ENCODE data around the gene GSE1. TPM values are rescaled to one million over a fixed set of nuclear protein-coding genes. Genes with fewer than 3 reads are reported as not detected.

The GSE1 gene
- total and polyA plus RNA-seq, 8 donors, result 84.8 to 148 (median 112) TPM

GRCh38 chr16:85653290-85653891 is 40.3 kb downstream of the GSE1 start:
- Histone ChIP-seq H3K27me3 (no peaks in the 10 kb centered on the region), H3K27ac (peak overlapping the region in 1 of 2 donors; percentile 63), H3K4me1 (peaks cover 5 to 29% of the 10 kb centered on the region in 2 donors), H3K9me3 (no peaks in the 10 kb centered on the region), H3K36me3 (peaks cover 4 to 74% of the 10 kb centered on the region in 2 donors), H3K4me3 (no peak overlapping the region)
- TF ChIP-seq CTCF (IDR thresholded peaks at IDR 0.05), result no peak
- ATAC-seq (no peak), DNase-seq (peak in 1 of 4 donors; percentile 67)
- intact Hi-C loops (cut with DNase I), result no loop called here

GRCh38 chr16:85654251-85655095 is 41.4 kb downstream of the GSE1 start:
- DNase-seq, result peak in 1 of 4 donors; percentile 73
- no peak for ATAC-seq
- Histone ChIP-seq H3K4me1 (peaks cover 5 to 29% of the 10 kb centered on the region in 2 donors), H3K9me3 (no peaks in the 10 kb centered on the region), H3K36me3 (peaks cover 4 to 74% of the 10 kb centered on the region in 2 donors), H3K27ac (no peak overlapping the region), H3K4me3 (no peak overlapping the region), H3K27me3 (no peaks in the 10 kb centered on the region)
- TF ChIP-seq CTCF (IDR thresholded peaks at IDR 0.05), result no peak
- intact Hi-C loops (cut with DNase I), result no loop called here

- ATAC-seq (no peak), DNase-seq (peak in 1 of 4 donors; percentile 63)
- peaks cover 4 to 74% of the 10 kb centered on the region in 2 donors for H3K36me3 ChIP-seq
- no peak for TF ChIP-seq CTCF (IDR thresholded peaks at IDR 0.05)
- no peak overlapping the region for H3K27ac ChIP-seq
- intact Hi-C loops (cut with DNase I), result no loop called here
- H3K27me3 ChIP-seq, result no peaks in the 10 kb centered on the region
- peaks cover 5 to 29% of the 10 kb centered on the region in 2 donors for H3K4me1 ChIP-seq
- no peak overlapping the region for H3K4me3 ChIP-seq
- H3K9me3 ChIP-seq, result no peaks in the 10 kb centered on the region
These were observed 42.4 kb downstream of the GSE1 start for GRCh38 chr16:85655216-85656129.

GRCh38 chr16:85656351-85657266 is 43.5 kb downstream of the GSE1 start:
- no peak for TF ChIP-seq CTCF (IDR thresholded peaks at IDR 0.05)
- Histone ChIP-seq H3K4me1 (peaks cover 0 to 23% of the 10 kb centered on the region in 2 donors), H3K4me3 (no peak overlapping the region), H3K27ac (no peak overlapping the region), H3K36me3 (peaks cover 4 to 83% of the 10 kb centered on the region in 2 donors), H3K27me3 (no peaks in the 10 kb centered on the region), H3K9me3 (no peaks in the 10 kb centered on the region)
- DNase-seq (peak in 1 of 4 donors; percentile 72), ATAC-seq (no peak)
- intact Hi-C loops (cut with DNase I), result no loop called here

All from left lung (tissue), 10 donors.